NCI-H187 (cell line): Measurements from ENCODE around the gene CFAP68.

Experiments
- DNase-seq, 2 experiments: peaks; one replicate each; lab custom pipeline; 2025; lab: John Stamatoyannopoulos, UW

Gene CFAP68

DNA sequence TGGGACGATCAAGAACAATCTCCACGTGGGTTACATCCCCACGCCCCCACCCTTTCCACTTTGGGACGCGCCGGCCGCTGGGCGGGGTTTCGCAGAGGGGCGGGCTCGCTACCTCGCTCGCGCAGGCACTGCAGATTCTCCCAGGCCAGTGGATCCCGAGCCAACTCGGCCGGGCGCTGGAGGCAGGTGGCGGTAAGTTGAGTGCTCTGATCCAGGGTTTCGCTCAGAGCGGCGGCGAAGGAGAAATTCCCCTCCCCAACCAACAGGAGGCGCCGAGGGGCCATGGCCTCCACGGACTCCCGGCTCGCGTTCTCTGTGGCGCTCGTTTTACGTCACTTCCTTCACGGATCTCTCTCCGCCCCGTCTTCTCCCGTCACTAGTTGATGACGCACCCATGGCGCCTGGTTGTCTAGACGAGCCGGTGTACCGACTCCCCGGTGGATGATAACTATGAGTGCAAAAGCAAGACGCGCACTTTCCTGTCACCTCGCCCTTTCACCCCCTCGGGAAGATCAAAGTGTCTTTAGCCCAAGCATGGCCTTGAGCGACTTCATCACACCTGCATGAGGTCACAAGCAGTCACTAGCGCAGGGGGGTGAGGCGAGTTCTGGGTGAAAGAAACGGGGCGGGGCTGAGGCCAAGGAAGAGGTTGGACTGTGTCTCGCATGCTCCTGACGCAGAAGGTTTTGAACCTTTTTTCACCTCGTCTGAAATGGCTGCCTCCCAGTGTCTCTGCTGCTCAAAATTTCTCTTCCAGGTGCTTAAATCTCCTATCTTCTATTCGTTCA lies at the start of gene CFAP68, which contains the start of gene FDXACB1:
Gene CFAP68, plus strand, starts transcription at position 693 of the 788 bp plus-strand sequence. Its CDS starts 20 bp downstream, at position 713.
Gene FDXACB1, minus strand, starts transcription at position 317 of the 788 bp plus-strand sequence. Its CDS starts 33 bp downstream, at position 284.
- DNase-seq, result peak; percentile 92 to 95

DNA sequence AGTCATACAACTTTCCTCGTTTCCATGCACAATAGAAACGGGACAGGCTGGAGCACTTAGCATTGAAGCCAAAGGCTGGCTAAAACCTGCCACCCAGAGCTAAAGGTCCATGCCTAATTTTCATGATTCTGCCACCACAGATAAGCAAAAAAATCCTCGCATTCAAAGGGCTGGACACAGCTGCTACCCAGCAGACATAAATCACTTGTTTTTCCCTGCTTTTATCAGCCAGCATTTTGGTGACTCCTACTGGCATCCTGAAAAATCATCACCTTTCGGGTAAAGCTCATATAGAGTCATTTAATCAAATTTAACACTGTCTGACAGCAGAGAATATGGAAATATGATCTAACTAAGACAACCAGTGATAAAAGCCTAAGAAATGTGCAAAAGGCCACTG lies 45.8 kb upstream of the CFAP68 start:
- no peak for DNase-seq

GRCh38 chr11:111834432-111835163 lies 44.7 kb upstream of the CFAP68 start:
- DNase-seq, result no peak

- DNase-seq, result no peak
Observed at GRCh38 chr11:111835665-111836064, 43.7 kb upstream of the CFAP68 start.

- no peak for DNase-seq
Observed at GRCh38 chr11:111836162-111836561, 43.2 kb upstream of the CFAP68 start.

DNA sequence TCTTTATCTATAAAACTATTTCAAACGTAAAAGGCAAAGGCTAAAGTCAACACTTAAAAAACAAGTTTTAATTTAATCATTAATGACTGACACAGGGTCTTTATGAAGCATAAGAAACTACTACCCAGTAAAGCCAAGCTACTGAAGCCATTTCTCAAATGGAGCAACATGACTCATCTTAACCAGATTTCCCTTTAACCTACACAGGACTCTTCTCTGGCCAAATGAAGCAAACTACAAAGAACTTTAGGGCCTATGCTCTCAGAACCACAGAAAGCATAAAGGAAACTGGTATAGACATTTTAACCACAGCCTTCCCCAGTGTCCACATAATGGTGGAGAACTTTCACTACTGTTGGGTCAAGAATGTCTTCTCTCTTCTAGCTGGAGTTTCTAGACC lies 42.6 kb upstream of the CFAP68 start:
- no peak for DNase-seq

- DNase-seq, result no peak
Observed at GRCh38 chr11:111837366-111837891, 41.9 kb upstream of the CFAP68 start.

- DNase-seq, result no peak
Observed at GRCh38 chr11:111838054-111838453, 41.3 kb upstream of the CFAP68 start.

DNA sequence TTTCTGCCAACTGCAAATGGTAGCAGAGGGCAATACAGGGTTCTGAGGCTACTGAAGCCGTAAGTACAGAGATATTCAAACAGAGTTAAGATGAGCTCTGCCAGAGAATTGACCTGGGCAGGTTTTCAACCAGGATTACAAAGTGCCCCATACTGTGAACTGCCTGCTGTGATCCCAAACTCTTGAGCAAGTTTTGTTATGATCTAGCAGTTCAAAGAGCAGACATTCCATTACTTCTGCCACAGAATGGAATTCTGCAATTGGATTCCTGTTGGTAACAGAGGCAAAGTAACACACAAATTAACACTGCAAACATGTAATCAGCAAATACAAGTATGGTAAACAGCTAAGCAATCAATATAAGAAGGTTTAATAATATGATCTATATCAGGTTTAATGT lies 39.2 kb upstream of the CFAP68 start:
- no peak for DNase-seq

DNA sequence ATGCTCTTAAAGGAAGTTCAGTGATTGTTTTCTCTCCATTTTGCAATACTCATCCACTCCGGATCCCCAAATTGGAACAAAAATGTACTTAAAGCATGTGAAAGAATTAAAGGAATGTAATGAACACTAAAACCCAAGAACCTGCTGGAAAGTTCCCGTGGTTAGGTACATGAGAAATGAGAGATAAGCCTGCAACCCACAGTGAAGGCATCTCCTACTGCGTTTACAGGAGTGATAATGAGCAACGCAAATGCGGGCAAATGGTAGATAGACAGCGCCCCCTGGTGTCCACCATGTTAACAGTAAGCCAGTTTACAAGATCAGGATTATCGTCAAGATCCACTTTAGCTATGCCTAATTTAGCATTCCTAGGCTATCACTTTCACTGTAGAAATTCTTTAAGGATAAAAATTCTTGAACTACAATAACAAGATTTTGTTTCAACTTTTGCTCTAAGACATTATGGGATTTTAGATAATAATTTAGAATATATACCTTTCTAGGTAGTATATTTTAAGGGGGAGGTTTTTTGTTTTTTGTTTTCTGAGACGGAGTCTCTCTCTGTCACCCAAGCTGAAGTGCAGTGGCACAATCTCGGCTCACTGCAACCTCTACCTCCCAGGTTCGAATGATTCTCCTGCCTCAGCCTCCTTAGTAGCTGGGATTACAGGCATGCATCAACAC lies 37.8 kb upstream of the CFAP68 start:
- peak; percentile 12 to 34 for DNase-seq

DNA sequence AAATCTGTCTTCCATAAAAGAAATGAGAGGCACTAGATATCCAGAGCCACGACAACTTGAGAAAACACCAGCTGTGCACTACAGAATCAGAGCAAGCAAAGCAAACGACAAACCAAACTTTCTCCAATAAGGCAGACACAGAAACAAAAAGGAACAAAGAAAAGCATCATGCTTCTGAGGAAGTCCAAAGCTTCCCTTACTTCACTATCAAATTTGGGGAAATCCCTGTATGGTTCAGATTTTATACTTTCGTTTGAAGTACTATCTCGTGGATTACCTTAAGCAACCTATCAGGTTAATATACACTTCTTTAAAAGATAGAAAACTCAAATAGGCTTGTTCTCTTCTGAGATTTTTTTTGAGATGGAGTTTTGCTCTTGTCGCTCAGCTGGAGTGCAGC lies 35.7 kb upstream of the CFAP68 start:
- no peak for DNase-seq

DNA sequence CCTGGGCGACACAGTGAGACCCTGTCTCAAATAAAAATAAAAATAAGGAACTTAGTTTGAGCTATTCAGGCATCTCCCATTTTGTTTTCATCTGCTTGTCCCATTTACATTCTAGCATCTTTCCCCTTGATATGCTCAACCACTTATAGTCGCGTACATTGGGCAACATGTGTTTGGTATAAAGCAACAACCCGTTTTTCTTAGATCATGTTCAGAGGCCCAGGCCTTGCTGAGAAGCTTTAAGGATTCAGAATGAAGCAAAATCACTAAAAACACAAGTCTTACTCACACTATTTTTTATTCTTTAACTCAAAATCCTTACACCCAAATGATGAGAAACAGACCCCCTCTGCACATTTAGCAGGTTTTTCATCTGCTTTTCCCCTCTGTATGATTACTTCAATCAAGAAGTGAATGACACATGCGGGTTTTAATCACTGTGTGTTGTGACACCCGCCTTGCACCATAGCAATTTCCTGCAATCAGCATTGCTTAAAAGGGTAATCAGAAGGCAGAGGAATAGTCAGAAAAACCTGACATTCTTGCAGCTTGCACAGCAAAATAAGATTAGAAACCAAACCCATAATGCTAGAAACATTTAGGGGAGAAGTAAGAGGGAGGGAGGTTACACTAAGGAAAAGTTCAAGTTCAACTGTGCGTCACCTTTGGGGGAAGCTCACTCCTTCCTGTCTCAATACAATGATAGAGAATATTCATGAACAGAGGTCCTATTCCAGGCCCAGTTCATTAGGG lies 33.9 kb upstream of the CFAP68 start:
- no peak for DNase-seq

- no peak for DNase-seq
Observed at GRCh38 chr11:111846063-111846462, 33.3 kb upstream of the CFAP68 start.

- no peak for DNase-seq
Observed at GRCh38 chr11:111846636-111847035, 32.7 kb upstream of the CFAP68 start.

GRCh38 chr11:111849631-111850030 lies 29.7 kb upstream of the CFAP68 start:
- DNase-seq, result no peak

- no peak for DNase-seq
Observed at GRCh38 chr11:111851067-111851466, 28.3 kb upstream of the CFAP68 start.

- no peak for DNase-seq
Observed at GRCh38 chr11:111851636-111852035, 27.7 kb upstream of the CFAP68 start.

GRCh38 chr11:111852103-111852502 lies 27.2 kb upstream of the CFAP68 start:
- no peak for DNase-seq

- no peak for DNase-seq
Observed at GRCh38 chr11:111855506-111855905, 23.8 kb upstream of the CFAP68 start.

DNA sequence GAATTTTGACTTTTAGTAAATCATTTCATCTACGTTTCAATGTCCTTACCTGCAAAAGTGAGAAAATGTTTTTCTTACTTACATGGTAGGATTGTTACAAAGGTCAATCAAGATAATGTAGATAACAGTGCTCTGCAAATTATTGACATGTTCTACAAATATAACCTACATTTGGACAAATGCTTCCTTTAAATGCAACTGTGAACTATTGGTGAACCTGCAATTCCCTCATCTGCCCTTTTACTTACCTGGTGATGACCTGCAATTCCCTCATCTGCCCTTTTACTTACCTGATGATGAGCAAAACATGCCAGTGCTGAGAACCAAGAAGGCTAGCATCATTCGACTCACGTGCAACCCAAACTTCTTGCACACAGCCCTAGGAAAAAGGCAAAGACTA lies 19.1 kb upstream of the CFAP68 start:
- DNase-seq, result no peak

- DNase-seq, result no peak
Observed at GRCh38 chr11:111870113-111870512, 9.2 kb upstream of the CFAP68 start.

- no peak for DNase-seq
Observed at GRCh38 chr11:111870522-111870885, 8.8 kb upstream of the CFAP68 start.
